DND-41 (cell line): ENCODE measurements around the gene MOCOS.

Experiments used
- ATAC-seq: fragments of 200-7000 bp; cut with Tn5 transposase; 3 replicates; pipeline ENCODE4 v1.9.1; 2021; ENCODE audit warnings: low read depth; ENCODE audit not compliant: insufficient read depth
- DNase-seq: peaks from one replicate; pipeline ENCODE4 v3.0.0-alpha.2; 2020
- H2AFZ ChIP-seq: 2 replicates; pipeline ENCODE4 v1.6.0; 2012; ENCODE audit warnings: low read depth, low read length
- H3K27ac ChIP-seq: 2 replicates; pipeline ENCODE4 v1.5.1; 2012; ENCODE audit warnings: low read length, inconsistent platforms
- H3K27me3 ChIP-seq: fragments of 200-600 bp; sonication (generic); 2 replicates; pipeline ENCODE4 v1.6.0; 2012; ENCODE audit warnings: low read length, mild to moderate bottlenecking, inconsistent platforms; ENCODE audit not compliant: insufficient read depth, poor library complexity
- H3K36me3 ChIP-seq: 2 replicates; pipeline ENCODE4 v1.5.1; 2012; ENCODE audit warnings: low read length, inconsistent platforms; ENCODE audit not compliant: insufficient read depth
- H3K4me1 ChIP-seq: 2 replicates; pipeline ENCODE4 v1.5.1; 2012; ENCODE audit warnings: mild to moderate bottlenecking, low read length; ENCODE audit not compliant: insufficient read depth
- H3K4me2 ChIP-seq: 2 replicates; pipeline ENCODE4 v1.6.0; 2012; ENCODE audit warnings: mild to moderate bottlenecking, moderate library complexity, low read length, inconsistent platforms; ENCODE audit not compliant: insufficient read depth
- H3K4me3 ChIP-seq, 2 experiments: fragments of 200-600 bp in 1 of 2; shearing (Covaris generic) in 1 of 2; 2 replicates each; pipeline ENCODE4 v1.5.1; 2012 to 2016; ENCODE audit warnings: inconsistent platforms in 2 of 2, low read length in 2 of 2, mild to moderate bottlenecking in 2 of 2, low read depth in 1 of 2, moderate library complexity in 1 of 2
- H3K79me2 ChIP-seq: 2 replicates; pipeline ENCODE4 v1.6.0; 2012; ENCODE audit warnings: low read length, inconsistent platforms; ENCODE audit not compliant: insufficient read depth
- H3K9ac ChIP-seq: 2 replicates; pipeline ENCODE4 v1.6.0; 2012; ENCODE audit warnings: low read depth, mild to moderate bottlenecking, inconsistent platforms, low read length, moderate library complexity
- H3K9me3 ChIP-seq: 2 replicates; pipeline ENCODE4 v1.5.1; 2012; ENCODE audit warnings: low read length, moderate library complexity, mild to moderate bottlenecking, inconsistent platforms; ENCODE audit not compliant: insufficient read depth, severe bottlenecking
- H4K20me1 ChIP-seq: 2 replicates; pipeline ENCODE4 v1.6.0; 2012; ENCODE audit warnings: low read length; ENCODE audit not compliant: insufficient read depth
- EZH2 ChIP-seq: IDR thresholded peaks from 3 replicates; pipeline ENCODE4 v1.6.1; 2012; ENCODE audit warnings: borderline replicate concordance, low read depth, mild to moderate bottlenecking, moderate library complexity, low read length, inconsistent platforms; ENCODE audit not compliant: severe bottlenecking
- TF ChIP-seq, protein P1 (sequence below): IDR thresholded peaks from 2 replicates; pipeline ENCODE4 v1.5.1; 2012; ENCODE audit warnings: borderline replicate concordance, low read length, moderate library complexity, mild to moderate bottlenecking; ENCODE audit not compliant: poor library complexity, severe bottlenecking; ENCODE audit errors: extremely low read depth

MOCOS gene

GRCh38 chr18:36301884-36302283 lies 114.6 kb downstream of the MOCOS start:
- Histone ChIP-seq H3K9ac (no peak overlapping the region), H3K36me3 (no peaks in the 10 kb centered on the region), H3K79me2 (no peaks in the 10 kb centered on the region), H3K4me1 (no peaks in the 10 kb centered on the region), H3K9me3 (no peaks in the 10 kb centered on the region), H2AFZ (peak overlapping the region; percentile 49; the same call in 1 of the 2 replicates), H3K4me3 (no peak overlapping the region), H3K4me2 (no peak overlapping the region), H3K27me3 (peaks cover 3% of the 10 kb centered on the region), H4K20me1 (no peaks in the 10 kb centered on the region), H3K27ac (no peak overlapping the region)
- DNase-seq = no peak
- TF ChIP-seq, protein P1, sequence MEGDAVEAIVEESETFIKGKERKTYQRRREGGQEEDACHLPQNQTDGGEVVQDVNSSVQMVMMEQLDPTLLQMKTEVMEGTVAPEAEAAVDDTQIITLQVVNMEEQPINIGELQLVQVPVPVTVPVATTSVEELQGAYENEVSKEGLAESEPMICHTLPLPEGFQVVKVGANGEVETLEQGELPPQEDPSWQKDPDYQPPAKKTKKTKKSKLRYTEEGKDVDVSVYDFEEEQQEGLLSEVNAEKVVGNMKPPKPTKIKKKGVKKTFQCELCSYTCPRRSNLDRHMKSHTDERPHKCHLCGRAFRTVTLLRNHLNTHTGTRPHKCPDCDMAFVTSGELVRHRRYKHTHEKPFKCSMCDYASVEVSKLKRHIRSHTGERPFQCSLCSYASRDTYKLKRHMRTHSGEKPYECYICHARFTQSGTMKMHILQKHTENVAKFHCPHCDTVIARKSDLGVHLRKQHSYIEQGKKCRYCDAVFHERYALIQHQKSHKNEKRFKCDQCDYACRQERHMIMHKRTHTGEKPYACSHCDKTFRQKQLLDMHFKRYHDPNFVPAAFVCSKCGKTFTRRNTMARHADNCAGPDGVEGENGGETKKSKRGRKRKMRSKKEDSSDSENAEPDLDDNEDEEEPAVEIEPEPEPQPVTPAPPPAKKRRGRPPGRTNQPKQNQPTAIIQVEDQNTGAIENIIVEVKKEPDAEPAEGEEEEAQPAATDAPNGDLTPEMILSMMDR = no peak
- no peak for TF ChIP-seq EZH2
- ATAC-seq = no peak

GRCh38 chr18:36302676-36303075 lies 115.4 kb downstream of the MOCOS start:
- H3K4me1 ChIP-seq = no peaks in the 10 kb centered on the region
- no peaks in the 10 kb centered on the region for H4K20me1 ChIP-seq
- H3K27ac ChIP-seq = no peak overlapping the region
- TF ChIP-seq, protein P1 = no peak
- no peak for TF ChIP-seq EZH2
- H3K27me3 ChIP-seq = peaks cover 3% of the 10 kb centered on the region
- ATAC-seq (no peak), DNase-seq (no peak)
- H3K4me2 ChIP-seq = no peak overlapping the region
- H3K36me3 ChIP-seq = no peaks in the 10 kb centered on the region
- no peak overlapping the region for H2AFZ ChIP-seq
- H3K9me3 ChIP-seq = no peaks in the 10 kb centered on the region
- H3K4me3 ChIP-seq = no peak overlapping the region
- no peaks in the 10 kb centered on the region for H3K79me2 ChIP-seq
- no peak overlapping the region for H3K9ac ChIP-seq

GRCh38 chr18:36303211-36303844 lies 116.0 kb downstream of the MOCOS start:
- no peaks in the 10 kb centered on the region for H3K79me2 ChIP-seq
- no peaks in the 10 kb centered on the region for H3K36me3 ChIP-seq
- DNase-seq (no peak), ATAC-seq (no peak)
- TF ChIP-seq EZH2 = no peak
- TF ChIP-seq, protein P1 = no peak
- no peak overlapping the region for H2AFZ ChIP-seq
- H3K9me3 ChIP-seq = no peaks in the 10 kb centered on the region
- H3K4me3 ChIP-seq = no peak overlapping the region
- peaks cover 3% of the 10 kb centered on the region for H3K27me3 ChIP-seq
- no peaks in the 10 kb centered on the region for H4K20me1 ChIP-seq
- H3K4me1 ChIP-seq = no peaks in the 10 kb centered on the region
- no peak overlapping the region for H3K4me2 ChIP-seq
- no peak overlapping the region for H3K27ac ChIP-seq
- no peak overlapping the region for H3K9ac ChIP-seq
